OCI-LY3 (cell line): ENCODE data around the gene CSF2.

Experiments used
- EZH2phosphoT487 ChIP-seq: fragments of 200-600 bp; shearing (Covaris generic); IDR thresholded peaks from 2 replicates; pipeline ENCODE4 v1.6.1; 2018; ENCODE audit warnings: antibody characterized with exemption, mixed run types, low read depth
- TF ChIP-seq, protein P1 (sequence below): fragments of 200-600, 300-600 bp; sonication (generic); IDR thresholded peaks from 2 replicates; pipeline ENCODE4 v1.5.1; 2014; ENCODE audit warnings: antibody characterized with exemption, low read length, low read depth

DNA sequence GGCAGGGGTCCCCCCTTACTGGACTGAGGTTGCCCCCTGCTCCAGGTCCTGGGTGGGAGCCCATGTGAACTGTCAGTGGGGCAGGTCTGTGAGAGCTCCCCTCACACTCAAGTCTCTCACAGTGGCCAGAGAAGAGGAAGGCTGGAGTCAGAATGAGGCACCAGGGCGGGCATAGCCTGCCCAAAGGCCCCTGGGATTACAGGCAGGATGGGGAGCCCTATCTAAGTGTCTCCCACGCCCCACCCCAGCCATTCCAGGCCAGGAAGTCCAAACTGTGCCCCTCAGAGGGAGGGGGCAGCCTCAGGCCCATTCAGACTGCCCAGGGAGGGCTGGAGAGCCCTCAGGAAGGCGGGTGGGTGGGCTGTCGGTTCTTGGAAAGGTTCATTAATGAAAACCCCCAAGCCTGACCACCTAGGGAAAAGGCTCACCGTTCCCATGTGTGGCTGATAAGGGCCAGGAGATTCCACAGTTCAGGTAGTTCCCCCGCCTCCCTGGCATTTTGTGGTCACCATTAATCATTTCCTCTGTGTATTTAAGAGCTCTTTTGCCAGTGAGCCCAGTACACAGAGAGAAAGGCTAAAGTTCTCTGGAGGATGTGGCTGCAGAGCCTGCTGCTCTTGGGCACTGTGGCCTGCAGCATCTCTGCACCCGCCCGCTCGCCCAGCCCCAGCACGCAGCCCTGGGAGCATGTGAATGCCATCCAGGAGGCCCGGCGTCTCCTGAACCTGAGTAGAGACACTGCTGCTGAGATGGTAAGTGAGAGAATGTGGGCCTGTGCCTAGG, at the start of gene CSF2:
- TF ChIP-seq, protein P1, sequence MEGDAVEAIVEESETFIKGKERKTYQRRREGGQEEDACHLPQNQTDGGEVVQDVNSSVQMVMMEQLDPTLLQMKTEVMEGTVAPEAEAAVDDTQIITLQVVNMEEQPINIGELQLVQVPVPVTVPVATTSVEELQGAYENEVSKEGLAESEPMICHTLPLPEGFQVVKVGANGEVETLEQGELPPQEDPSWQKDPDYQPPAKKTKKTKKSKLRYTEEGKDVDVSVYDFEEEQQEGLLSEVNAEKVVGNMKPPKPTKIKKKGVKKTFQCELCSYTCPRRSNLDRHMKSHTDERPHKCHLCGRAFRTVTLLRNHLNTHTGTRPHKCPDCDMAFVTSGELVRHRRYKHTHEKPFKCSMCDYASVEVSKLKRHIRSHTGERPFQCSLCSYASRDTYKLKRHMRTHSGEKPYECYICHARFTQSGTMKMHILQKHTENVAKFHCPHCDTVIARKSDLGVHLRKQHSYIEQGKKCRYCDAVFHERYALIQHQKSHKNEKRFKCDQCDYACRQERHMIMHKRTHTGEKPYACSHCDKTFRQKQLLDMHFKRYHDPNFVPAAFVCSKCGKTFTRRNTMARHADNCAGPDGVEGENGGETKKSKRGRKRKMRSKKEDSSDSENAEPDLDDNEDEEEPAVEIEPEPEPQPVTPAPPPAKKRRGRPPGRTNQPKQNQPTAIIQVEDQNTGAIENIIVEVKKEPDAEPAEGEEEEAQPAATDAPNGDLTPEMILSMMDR, result no peak
- no peak for TF ChIP-seq EZH2phosphoT487
